HAP-1 (cell line): ENCODE data around the gene KIF21B.
A peak's percentile ranks its signal among the peaks of the same experiment; 100 is the strongest.

ENCODE experiments used
- DNase-seq, 2 experiments: peaks; one replicate each; pipeline ENCODE4 v3.0.0-alpha.2; 2016 to 2020; ENCODE audit warnings: low spot score in 2 of 2
- H3K27me3 ChIP-seq: fragments of 250-450 bp; sonication (Bioruptor Pico); 2 replicates; pipeline ENCODE4 v1.5.1; 2020; ENCODE audit warnings: low read depth, mild to moderate bottlenecking, moderate library complexity
- H3K36me3 ChIP-seq: fragments of 250-450 bp; sonication (Bioruptor Pico); replicated peaks from 2 replicates; pipeline ENCODE4 v1.5.1; 2020; ENCODE audit warnings: mild to moderate bottlenecking
- H3K4me1 ChIP-seq: fragments of 250-450 bp; sonication (Bioruptor Pico); 2 replicates; pipeline ENCODE4 v1.5.1; 2020; ENCODE audit warnings: mild to moderate bottlenecking
- H3K4me3 ChIP-seq: fragments of 250-450 bp; sonication (Bioruptor Pico); 2 replicates; pipeline ENCODE4 v1.5.1; 2020; ENCODE audit warnings: mild to moderate bottlenecking, moderate library complexity
- H3K9me3 ChIP-seq: fragments of 250-450 bp; sonication (Bioruptor Pico); 2 replicates; pipeline ENCODE4 v1.5.1; 2020; ENCODE audit warnings: mild to moderate bottlenecking, moderate library complexity
- in situ Hi-C: fragments of 300-500 bp; cut with MboI; formaldehyde crosslinking; loops from 3 replicates; pipeline ENCODE4 v1.14.3; 2020; ENCODE audit warnings: low sequenced_read_pairs, inconsistent platforms, mixed read lengths

The KIF21B gene

DNA sequence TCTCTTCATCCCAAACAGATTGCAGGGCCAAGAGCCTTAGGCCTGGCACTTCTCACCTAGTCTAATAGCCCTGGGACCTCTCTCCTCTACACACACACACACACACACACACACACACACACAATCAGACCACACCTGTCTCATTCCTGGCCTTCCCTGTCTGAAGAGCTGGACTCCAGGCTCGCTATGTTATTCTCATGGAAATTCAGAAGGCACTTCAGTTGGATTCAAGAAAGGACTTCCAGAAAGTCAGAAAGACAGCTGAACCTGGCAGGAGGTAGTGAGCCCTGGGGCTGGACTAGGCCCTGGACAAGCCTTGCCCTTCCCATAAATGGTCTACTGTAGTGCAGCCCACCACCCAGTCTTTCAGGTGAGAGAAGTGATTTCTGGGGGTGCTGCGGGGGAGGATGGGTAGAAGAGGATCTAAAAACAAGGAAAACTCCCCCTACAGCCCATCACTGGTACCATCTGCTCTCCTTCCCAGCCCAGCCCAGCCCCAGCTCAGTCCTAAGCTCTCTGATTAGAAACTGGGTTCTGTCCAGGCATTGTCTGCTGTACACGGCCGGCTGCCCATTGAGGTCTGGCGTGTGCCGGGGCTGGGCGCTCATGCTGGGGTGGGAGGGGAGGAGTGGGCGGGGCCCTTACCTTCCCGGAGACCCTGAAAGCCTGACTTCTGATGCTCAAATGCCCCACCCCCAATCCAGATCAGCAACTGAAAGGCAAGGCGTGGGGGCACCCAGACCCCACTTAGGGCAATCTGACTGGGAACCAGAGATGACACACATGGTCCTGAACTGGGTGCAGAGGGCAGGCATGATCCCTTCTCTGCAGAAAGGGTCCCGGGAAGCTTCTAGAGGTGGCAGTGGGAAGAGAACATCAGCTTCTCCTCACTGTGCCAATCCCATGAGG lies 2.5 kb downstream of the KIF21B start:
- no peaks in the 10 kb centered on the region for H3K36me3 ChIP-seq
- no peaks in the 10 kb centered on the region for H3K9me3 ChIP-seq
- H3K27me3 ChIP-seq: peaks cover 2% of the 10 kb centered on the region; the same call in 1 of the 2 replicates
- H3K4me1 ChIP-seq: peaks cover 10% of the 10 kb centered on the region
- H3K4me3 ChIP-seq: no peak overlapping the region
- in situ Hi-C loops: no loop called here
- DNase-seq: peak in 1 of 2 experiments; percentile 52

DNA sequence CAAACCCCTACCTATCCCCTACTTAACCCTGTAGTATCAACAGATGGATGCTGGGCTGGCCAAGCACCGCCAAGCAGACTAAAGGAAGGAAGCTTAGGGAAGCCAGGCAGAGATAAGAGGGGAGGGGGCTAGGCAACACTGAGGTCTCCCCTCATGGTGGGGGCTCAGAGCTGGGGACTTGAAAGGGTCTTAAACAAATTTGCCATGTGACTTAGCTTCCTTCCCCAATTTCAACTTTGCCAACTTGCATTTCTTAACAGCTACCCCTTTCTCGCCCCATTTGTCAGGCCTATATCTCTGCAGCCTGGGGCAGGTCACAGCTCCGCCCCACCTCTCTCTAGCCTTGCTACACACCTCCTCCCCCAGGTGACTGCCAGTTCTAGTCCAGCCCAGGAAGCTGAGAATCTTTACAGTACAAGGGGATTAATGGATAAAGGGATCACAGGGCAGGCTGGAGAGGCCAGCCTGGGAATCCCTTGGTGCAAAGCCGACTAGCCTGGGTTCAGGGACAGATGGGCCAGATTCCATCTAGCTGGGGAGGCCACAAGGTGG lies 3.4 kb downstream of the KIF21B start:
- H3K9me3 ChIP-seq: no peaks in the 10 kb centered on the region
- no peaks in the 10 kb centered on the region for H3K36me3 ChIP-seq
- peaks cover 9% of the 10 kb centered on the region for H3K27me3 ChIP-seq
- in situ Hi-C loops: no loop called here
- H3K4me3 ChIP-seq: no peak overlapping the region
- peaks cover 10% of the 10 kb centered on the region for H3K4me1 ChIP-seq
- no peak for DNase-seq

DNA sequence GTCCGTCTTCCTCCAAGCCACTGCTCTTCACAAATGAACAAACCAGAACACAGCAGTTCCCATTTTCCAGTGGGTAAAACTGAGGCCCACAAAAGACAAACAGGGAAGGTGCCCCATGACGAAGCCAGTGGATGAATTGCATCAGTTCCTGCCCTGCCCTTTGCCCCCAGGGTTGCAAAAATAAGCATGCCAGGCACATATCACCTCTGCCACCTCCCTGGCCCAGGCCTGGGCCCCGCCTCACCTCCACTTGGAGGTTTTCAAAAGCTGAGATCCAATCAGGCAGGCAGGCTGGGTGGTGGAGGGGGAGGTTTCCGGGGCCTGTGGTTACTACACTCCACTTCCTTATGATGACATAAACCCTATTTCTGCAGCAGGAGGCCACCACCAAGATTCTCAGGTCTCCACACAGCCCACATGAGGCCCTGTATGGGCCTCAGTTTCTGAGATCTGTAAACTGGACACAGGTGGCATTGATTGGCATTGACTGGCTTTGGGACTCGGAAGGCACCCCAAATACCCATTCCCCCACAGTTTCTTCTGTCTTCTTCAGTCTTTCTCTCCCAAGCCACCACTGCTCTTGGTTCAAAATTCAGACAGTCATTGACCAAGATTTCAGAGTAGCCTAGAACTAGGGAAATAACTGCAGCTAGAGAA lies 4.1 kb downstream of the KIF21B start:
- Histone ChIP-seq H3K4me3 (no peak overlapping the region), H3K36me3 (no peaks in the 10 kb centered on the region), H3K4me1 (peaks cover 10% of the 10 kb centered on the region), H3K27me3 (peaks cover 9% of the 10 kb centered on the region), H3K9me3 (no peaks in the 10 kb centered on the region)
- no peak for DNase-seq
- in situ Hi-C loops: no loop called here

DNA sequence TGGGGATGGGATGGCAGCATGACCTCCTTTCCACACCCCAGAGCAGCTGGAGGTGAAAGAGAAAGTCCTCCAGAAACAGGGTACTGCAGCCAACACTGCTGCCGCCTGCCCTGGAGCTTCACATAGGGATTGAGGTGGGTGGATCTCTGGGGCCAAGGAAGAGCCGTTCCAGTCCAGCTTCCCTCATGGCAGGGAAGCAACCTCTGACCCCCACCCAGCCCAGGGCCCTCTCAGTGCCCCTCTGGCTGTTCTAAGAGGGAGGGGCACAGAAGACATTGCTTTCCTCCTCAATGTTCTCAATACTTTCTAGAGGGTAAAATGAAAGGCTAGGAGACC lies 5.7 kb downstream of the KIF21B start:
- Histone ChIP-seq H3K4me3 (no peak overlapping the region), H3K27me3 (peaks cover 9% of the 10 kb centered on the region), H3K4me1 (peaks cover 8% of the 10 kb centered on the region), H3K9me3 (no peaks in the 10 kb centered on the region), H3K36me3 (no peaks in the 10 kb centered on the region)
- in situ Hi-C loops: no loop called here
- DNase-seq: no peak

DNA sequence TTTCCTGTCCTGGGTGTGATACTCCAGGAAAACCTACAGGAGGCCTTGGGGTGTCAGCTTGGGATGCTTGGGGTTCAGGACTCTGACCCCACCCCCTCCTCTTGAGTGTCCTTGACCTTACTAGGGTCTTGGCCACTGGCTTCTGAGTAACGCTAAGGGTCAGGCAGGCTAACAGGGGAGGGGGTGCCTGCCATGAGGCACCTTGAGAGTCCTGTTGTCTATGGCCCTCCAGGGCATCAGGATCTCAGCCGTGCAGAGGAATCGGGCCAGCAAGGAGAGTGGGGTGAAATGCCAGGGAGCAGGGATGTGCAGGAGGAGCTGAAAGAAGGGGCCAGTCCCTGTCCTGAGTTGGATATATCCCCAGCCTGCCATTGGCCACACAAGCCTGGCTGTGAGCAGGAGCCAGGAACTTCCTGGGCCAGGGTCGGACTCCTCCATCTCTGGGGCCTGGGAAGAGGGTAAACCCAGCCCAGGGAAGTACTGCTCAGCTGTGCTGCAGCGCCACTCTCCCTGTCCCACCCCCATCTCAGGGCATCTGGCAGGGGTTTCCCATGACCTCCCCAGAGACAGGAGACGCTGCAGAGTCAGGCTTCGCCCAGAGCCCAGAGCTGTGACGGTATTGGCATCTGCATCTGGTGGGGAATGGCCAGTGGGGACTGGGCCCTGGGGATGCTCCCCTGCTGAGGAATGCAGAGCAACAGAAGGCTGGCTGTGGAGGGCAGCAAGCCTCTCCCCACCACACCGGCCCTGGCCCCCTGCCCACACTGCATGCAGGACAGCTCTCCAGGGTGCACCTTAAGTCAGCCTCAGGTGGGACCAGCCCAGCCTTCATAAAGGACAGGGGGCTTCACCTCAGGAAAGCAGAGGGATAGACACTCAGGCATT lies 6.3 kb downstream of the KIF21B start:
- no peaks in the 10 kb centered on the region for H3K9me3 ChIP-seq
- H3K27me3 ChIP-seq: peaks cover 9% of the 10 kb centered on the region
- H3K36me3 ChIP-seq: no peaks in the 10 kb centered on the region
- H3K4me1 ChIP-seq: peaks cover 6% of the 10 kb centered on the region
- no peak overlapping the region for H3K4me3 ChIP-seq
- in situ Hi-C loops: no loop called here
- DNase-seq: no peak

DNA sequence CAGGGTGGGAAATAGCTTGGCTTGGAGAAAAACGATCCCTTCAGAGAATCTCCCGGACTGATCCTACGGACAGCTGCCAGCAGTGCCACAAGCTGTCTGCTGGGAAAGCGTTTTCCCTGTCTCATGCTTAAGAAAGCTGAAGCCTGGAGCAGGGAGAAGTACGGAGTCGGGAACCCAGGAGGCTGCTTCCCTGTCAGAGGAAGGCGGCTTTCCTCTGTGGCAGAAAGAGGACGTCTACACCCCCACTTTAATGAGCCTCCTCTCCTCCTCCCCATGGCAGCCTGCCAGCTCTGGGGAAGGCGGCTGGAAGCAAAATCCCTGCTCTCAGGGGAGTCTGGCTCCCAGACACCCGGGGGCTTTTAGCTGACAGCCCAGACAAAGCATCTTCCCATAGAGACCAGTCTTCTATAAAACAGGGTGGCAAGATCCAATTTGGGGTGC lies 7.3 kb downstream of the KIF21B start:
- H3K36me3 ChIP-seq: no peaks in the 10 kb centered on the region
- no peaks in the 10 kb centered on the region for H3K9me3 ChIP-seq
- in situ Hi-C loops: no loop called here
- peaks cover 6% of the 10 kb centered on the region for H3K4me1 ChIP-seq
- H3K4me3 ChIP-seq: no peak overlapping the region
- DNase-seq: peak in 1 of 2 experiments; percentile 65
- peaks cover 9% of the 10 kb centered on the region for H3K27me3 ChIP-seq

DNA sequence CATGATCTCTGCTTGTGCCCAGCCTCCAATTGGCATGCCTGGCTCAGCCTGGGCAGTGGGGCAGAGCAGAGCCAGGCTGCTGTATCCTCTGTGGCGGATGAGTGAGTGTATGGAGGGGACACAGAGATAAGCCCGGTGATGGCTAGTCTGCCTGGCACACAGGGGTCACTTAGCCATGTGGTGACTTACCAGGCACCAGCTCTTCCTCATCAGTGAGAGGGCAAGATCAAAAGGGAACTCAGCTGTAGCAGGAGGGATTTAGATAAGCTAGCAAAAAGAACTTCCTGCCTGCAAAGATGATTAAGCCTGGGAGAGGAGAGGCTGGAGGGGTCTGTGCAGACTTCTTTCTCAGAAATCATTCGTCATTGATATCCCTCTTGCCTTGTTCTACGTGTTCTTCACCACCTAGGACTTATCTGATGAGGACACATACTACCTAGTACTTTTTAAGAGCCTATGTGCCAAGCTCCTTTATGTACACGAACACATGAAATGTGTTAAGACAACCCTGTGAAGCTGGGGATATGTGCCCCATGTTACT lies 7.9 kb downstream of the KIF21B start:
- no peak for DNase-seq
- Histone ChIP-seq H3K9me3 (no peaks in the 10 kb centered on the region), H3K4me3 (no peak overlapping the region), H3K36me3 (no peaks in the 10 kb centered on the region), H3K27me3 (peaks cover 9% of the 10 kb centered on the region), H3K4me1 (peaks cover 6% of the 10 kb centered on the region)
- in situ Hi-C loops: no loop called here

DNA sequence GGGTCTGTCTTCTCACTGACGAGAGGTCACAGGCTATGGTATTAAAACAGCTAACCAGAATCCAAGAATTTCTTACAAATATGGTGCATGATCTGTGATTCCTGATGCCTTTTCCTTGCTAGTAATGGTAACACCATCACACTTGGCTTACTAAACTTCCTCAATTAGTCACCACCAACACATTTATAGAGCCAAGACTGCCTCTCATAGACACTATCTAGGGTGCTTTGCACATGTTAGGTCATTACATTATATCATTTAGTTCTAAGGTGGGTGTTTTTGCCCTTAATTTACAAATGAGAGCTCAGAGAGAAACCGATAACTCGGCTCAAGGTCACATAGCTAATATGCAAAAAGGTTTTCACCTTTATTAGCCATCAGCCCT lies 8.7 kb downstream of the KIF21B start:
- H3K27me3 ChIP-seq: peaks cover 9% of the 10 kb centered on the region
- peaks cover 6% of the 10 kb centered on the region for H3K4me1 ChIP-seq
- no peaks in the 10 kb centered on the region for H3K9me3 ChIP-seq
- in situ Hi-C loops: no loop called here
- no peak for DNase-seq
- no peaks in the 10 kb centered on the region for H3K36me3 ChIP-seq
- H3K4me3 ChIP-seq: no peak overlapping the region

DNA sequence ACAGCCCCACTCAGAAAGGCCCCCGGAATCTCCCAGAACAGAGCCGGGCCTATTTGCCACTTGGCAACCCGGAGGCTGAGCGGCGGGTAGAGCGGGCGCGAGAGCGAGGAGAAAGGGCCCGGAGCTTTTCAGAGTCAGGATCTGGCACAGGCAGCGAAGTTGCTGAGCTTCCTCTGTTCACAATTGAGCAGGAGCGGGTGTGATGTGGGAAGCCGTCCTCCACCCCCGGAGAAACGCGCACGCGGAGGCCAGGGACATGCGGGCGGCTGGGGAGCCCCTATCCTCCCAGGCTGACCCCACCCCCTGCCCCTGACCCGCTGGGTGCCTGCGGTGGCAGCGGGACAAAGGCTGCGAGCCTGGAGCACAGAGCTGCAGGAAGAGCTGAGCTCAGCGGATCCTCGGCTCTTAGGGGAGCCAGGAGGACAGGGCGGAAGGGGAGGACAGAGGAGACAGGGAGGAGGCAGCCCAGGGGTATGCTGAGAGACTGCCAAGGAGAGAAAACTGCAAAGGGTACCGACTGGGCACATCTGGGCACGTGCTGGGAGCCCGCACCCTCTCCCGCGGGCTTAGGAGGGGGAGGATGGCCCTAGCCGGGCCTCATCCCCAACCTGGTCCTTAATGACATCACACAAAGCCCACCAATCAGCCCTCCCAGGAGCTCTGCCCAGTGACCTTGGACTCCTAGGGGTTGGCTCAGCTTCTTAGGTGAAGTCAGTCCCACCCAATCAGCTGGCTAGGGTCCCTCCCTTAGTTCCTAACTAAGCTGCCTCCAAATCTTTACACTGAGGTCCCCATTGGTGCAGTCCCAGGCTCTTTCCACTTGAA lies 9.3 kb downstream of the KIF21B start:
- H3K9me3 ChIP-seq: no peaks in the 10 kb centered on the region
- no peak overlapping the region for H3K4me3 ChIP-seq
- in situ Hi-C loops: no loop called here
- H3K36me3 ChIP-seq: no peaks in the 10 kb centered on the region
- no peak for DNase-seq
- peaks cover 6% of the 10 kb centered on the region for H3K4me1 ChIP-seq
- peaks cover 9% of the 10 kb centered on the region for H3K27me3 ChIP-seq

DNA sequence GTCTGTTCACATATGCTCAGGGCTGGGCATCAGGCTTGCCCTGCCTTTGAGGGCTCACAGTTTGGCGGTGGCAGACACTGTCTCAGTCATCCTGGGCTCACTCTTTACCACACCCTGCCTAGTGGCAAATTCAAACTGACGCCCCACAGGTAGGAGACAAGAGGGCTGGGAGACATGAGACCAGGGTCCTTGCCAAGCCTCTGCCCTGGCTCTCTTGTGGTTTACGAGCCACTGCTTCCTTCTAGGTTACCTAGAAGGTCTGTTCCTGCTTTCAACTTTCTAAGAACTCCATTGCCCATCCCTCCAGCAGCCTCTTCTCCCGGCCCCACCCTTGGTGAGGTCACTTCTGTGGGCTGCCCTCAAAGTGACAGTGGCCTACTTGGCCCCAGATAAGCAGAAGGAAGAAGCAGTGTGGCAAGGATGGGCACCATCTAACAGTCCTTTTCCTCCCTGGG lies 10.5 kb downstream of the KIF21B start:
- in situ Hi-C loops: no loop called here
- Histone ChIP-seq H3K4me1 (peaks cover 6% of the 10 kb centered on the region), H3K9me3 (no peaks in the 10 kb centered on the region), H3K36me3 (no peaks in the 10 kb centered on the region), H3K27me3 (peaks cover 9% of the 10 kb centered on the region), H3K4me3 (no peak overlapping the region)
- no peak for DNase-seq

DNA sequence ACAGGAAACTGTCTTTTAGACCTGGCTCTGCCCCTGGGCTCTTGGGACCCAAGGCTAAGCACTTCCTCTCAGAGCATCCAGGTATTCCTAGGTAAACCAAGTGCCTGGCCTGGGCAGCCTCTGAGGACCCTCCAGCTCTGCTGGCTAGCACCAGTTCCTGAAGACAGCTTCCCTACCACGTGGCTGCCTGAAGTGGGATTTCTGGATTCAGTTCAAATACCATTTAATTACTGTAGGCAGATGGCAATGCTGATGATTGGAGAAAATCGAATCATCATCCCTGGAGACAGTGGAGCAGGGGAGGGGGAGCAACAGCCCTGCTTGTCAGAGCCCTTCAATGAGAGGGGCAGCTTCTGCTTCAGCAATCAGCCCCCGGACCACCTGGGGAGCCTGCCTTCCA lies 11.9 kb downstream of the KIF21B start:
- in situ Hi-C loops: no loop called here
- DNase-seq: no peak
- H3K4me1 ChIP-seq: peaks cover 5% of the 10 kb centered on the region

DNA sequence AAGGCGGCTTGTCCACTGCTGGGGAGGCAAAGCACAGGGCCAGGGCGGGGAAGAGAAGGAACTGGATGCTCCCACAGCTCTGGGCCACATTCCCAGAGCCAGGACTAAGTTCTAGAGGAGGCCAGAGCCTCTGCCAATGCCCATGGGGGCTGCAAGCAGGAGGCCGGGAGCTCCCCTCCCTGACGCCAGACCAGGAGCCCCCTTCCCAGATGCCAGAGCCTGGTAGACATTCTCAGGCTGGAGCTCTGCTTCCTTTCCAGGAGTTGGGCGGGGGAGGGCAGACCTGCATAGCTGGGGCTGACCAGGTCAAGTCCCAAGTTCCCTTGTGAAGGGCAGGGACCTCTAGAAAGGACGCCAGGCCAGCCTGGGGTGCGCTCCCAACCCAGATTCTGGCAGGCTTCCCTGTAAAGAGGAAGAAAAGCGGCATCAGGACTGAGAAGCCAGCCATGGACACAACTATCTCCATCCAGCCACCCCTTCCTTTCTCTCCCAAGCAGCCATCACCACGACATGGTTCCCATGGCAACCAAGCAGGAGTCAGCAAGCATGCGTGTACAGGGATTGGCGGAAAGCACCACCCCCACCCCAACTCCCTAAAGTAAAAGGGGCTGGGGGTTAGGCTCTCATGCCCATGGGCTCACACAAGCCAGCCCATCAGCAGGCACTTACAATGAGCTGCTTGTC lies 13.4 kb downstream of the KIF21B start:
- Histone ChIP-seq H3K36me3 (no peaks in the 10 kb centered on the region), H3K4me1 (no peaks in the 10 kb centered on the region), H3K4me3 (no peak overlapping the region), H3K27me3 (no peaks in the 10 kb centered on the region), H3K9me3 (no peaks in the 10 kb centered on the region)
- in situ Hi-C loops: no loop called here
- peak in 1 of 2 experiments; percentile 30 for DNase-seq

More for the DNA sequence above, 11.9 kb downstream of the KIF21B start:
- Histone ChIP-seq H3K9me3 (no peaks in the 10 kb centered on the region), H3K36me3 (no peaks in the 10 kb centered on the region), H3K27me3 (peaks cover 9% of the 10 kb centered on the region), H3K4me3 (no peak overlapping the region)
